ENCODE results near the gene TNS2.

The TNS2 gene

GRCh38 chr12:53054112-53054878, 4.4 kb downstream of the TNS2 start (continued):
- peak; percentile 31; the same call in 1 of the 2 replicates for TF ChIP-seq ZNF324 (tag by site-specific recombination; IDR thresholded peaks at IDR 0.05)
- TF ChIP-seq ZNF501 (tag by site-specific recombination; IDR thresholded peaks at IDR 0.05): peak; percentile 26; the same call in 1 of the 2 replicates
- TF ChIP-seq PRDM2 (tag by site-specific recombination; IDR thresholded peaks at IDR 0.05; ENCODE audit: borderline replicate concordance): no peak
- 0 out of 2 replicates have a peak, but pooled peaks have one; percentile 48 for TF ChIP-seq ZNF449 (tag by site-specific recombination; IDR thresholded peaks at IDR 0.05)
- peak; percentile 87 for TF ChIP-seq ZNF121 (tag by site-specific recombination; IDR thresholded peaks at IDR 0.05)
- TF ChIP-seq ZNF585B (tag by site-specific recombination; IDR thresholded peaks at IDR 0.05): no peak
- no peak for TF ChIP-seq ZNF561 (tag by site-specific recombination; IDR thresholded peaks at IDR 0.05; ENCODE audit: borderline replicate concordance)
- TF ChIP-seq ZNF776 (tag by site-specific recombination; IDR thresholded peaks at IDR 0.05; ENCODE audit: borderline replicate concordance): no peak
- no peak for TF ChIP-seq KLF7 (tag by site-specific recombination; IDR thresholded peaks at IDR 0.05; ENCODE audit: borderline replicate concordance)
- TF ChIP-seq SP2 (tag by site-specific recombination; IDR thresholded peaks at IDR 0.05): peak; percentile 95
- TF ChIP-seq ZNF626 (tag by site-specific recombination; IDR thresholded peaks at IDR 0.05): no peak
- 0 out of 2 replicates have a peak, but pooled peaks have one; percentile 20 for TF ChIP-seq WT1 (tag by site-specific recombination; IDR thresholded peaks at IDR 0.05)
- no peak for TF ChIP-seq ZSCAN5A (tag by site-specific recombination; IDR thresholded peaks at IDR 0.05)
- no peak for TF ChIP-seq ZBTB10 (tag by site-specific recombination; IDR thresholded peaks at IDR 0.05)
- no peak for TF ChIP-seq ZNF558 (tag by site-specific recombination; IDR thresholded peaks at IDR 0.05)
- TF ChIP-seq ZNF266 (tag by site-specific recombination; IDR thresholded peaks at IDR 0.05; ENCODE audit: low read depth): no peak
- TF ChIP-seq PBX3 (CRISPR knock-in tag; IDR thresholded peaks at IDR 0.05): no peak
- TF ChIP-seq ZNF174 (tag by site-specific recombination; IDR thresholded peaks at IDR 0.05): no peak
- 0 out of 2 replicates have a peak, but pooled peaks have one; percentile 42 for TF ChIP-seq SP7 (tag by site-specific recombination; IDR thresholded peaks at IDR 0.05)
- TF ChIP-seq ZNF16 (tag by site-specific recombination; IDR thresholded peaks at IDR 0.05; ENCODE audit: low read depth): no peak
- TF ChIP-seq ZNF670 (tag by site-specific recombination; IDR thresholded peaks at IDR 0.05; ENCODE audit: low read depth): no peak
- TF ChIP-seq ZFHX2 (tag by site-specific recombination; conservative IDR thresholded peaks at IDR 0.05): peak; percentile 62
- TF ChIP-seq KLF8 (tag by site-specific recombination; IDR thresholded peaks at IDR 0.05): peak; percentile 68; the same call in 1 of the 2 replicates
- peak; percentile 54; the same call in 1 of the 2 replicates for TF ChIP-seq ZNF629 (tag by site-specific recombination; IDR thresholded peaks at IDR 0.05)
- no peak for TF ChIP-seq ZFP3 (tag by site-specific recombination; IDR thresholded peaks at IDR 0.05; ENCODE audit: low read depth)
- TF ChIP-seq ZNF391 (tag by site-specific recombination; IDR thresholded peaks at IDR 0.05; ENCODE audit: borderline replicate concordance, low read depth): peak; percentile 12; the same call in 1 of the 2 replicates
- TF ChIP-seq ZFP69B (tag by site-specific recombination; IDR thresholded peaks at IDR 0.05): no peak
